ENCODE measurements around the gene PSMB2. TPM values are rescaled to one million over a fixed set of nuclear protein-coding genes. Genes with fewer than 3 reads are reported as not detected.

Gene PSMB2
- total RNA-seq, 2 donors from 2014 or later = 53.7 to 61.4 TPM

GRCh38 chr1:35660581-35661473, 19.5 kb upstream of the PSMB2 start:
- ATAC-seq (replicated peaks in 1 of 2) (no peak), DNase-seq (no peak)
- no peak overlapping the region for H3K4me3 Mint-ChIP-seq
- H3K36me3 Mint-ChIP-seq (ENCODE audit: insufficient read depth in 2 of 2) = no peaks in the 10 kb centered on the region
- H3K9me3 Mint-ChIP-seq = peaks cover 0 to 3% of the 10 kb centered on the region in 2 donors
- H3K4me1 Mint-ChIP-seq (ENCODE audit: low read depth) = no peaks in the 10 kb centered on the region
- H3K27ac Mint-ChIP-seq = no peak overlapping the region
- H3K27me3 Mint-ChIP-seq (ENCODE audit: low read depth) = peaks cover 23% of the 10 kb centered on the region

GRCh38 chr1:35659589-35659988, 18.3 kb upstream of the PSMB2 start:
- Mint-ChIP-seq H3K4me1 (ENCODE audit: low read depth) (no peaks in the 10 kb centered on the region), H3K27me3 (ENCODE audit: low read depth) (peaks cover 23% of the 10 kb centered on the region), H3K36me3 (ENCODE audit: insufficient read depth in 2 of 2) (no peaks in the 10 kb centered on the region), H3K27ac (no peak overlapping the region), H3K4me3 (no peak overlapping the region), H3K9me3 (peaks cover 0 to 3% of the 10 kb centered on the region in 2 donors)
- DNase-seq (no peak), ATAC-seq (replicated peaks in 1 of 2) (no peak)

- Mint-ChIP-seq H3K27me3 (ENCODE audit: low read depth) (peaks cover 17% of the 10 kb centered on the region), H3K4me1 (ENCODE audit: low read depth) (no peaks in the 10 kb centered on the region), H3K27ac (no peak overlapping the region), H3K36me3 (ENCODE audit: insufficient read depth in 2 of 2) (no peaks in the 10 kb centered on the region), H3K4me3 (no peak overlapping the region), H3K9me3 (peaks cover 0 to 3% of the 10 kb centered on the region in 2 donors)
- ATAC-seq (replicated peaks in 1 of 2) = no peak
- no peak for DNase-seq
Observed at GRCh38 chr1:35657851-35658250, 16.5 kb upstream of the PSMB2 start.

GRCh38 chr1:35656863-35657232, 15.5 kb upstream of the PSMB2 start:
- H3K4me1 Mint-ChIP-seq (ENCODE audit: low read depth) = no peaks in the 10 kb centered on the region

GRCh38 chr1:35656148-35656862, 15.0 kb upstream of the PSMB2 start:
- DNase-seq (no peak), ATAC-seq (replicated peaks in 1 of 2) (no peak)
- Mint-ChIP-seq H3K27me3 (ENCODE audit: low read depth) (peaks cover 13% of the 10 kb centered on the region), H3K36me3 (ENCODE audit: insufficient read depth in 2 of 2) (no peaks in the 10 kb centered on the region), H3K4me3 (no peak overlapping the region), H3K4me1 (ENCODE audit: low read depth) (no peaks in the 10 kb centered on the region), H3K27ac (no peak overlapping the region), H3K9me3 (peaks cover 0 to 3% of the 10 kb centered on the region in 2 donors)

More at GRCh38 chr1:35656863-35657232, 15.5 kb upstream of the PSMB2 start:
- H3K9me3 Mint-ChIP-seq = peaks cover 0 to 3% of the 10 kb centered on the region in 2 donors
- DNase-seq (no peak), ATAC-seq (replicated peaks in 1 of 2) (no peak)
- no peak overlapping the region for H3K27ac Mint-ChIP-seq
- no peaks in the 10 kb centered on the region for H3K36me3 Mint-ChIP-seq (ENCODE audit: insufficient read depth in 2 of 2)
- H3K27me3 Mint-ChIP-seq (ENCODE audit: low read depth) = peaks cover 17% of the 10 kb centered on the region
- H3K4me3 Mint-ChIP-seq = no peak overlapping the region

GRCh38 chr1:35655196-35655595, 13.9 kb upstream of the PSMB2 start:
- no peaks in the 10 kb centered on the region for H3K36me3 Mint-ChIP-seq (ENCODE audit: insufficient read depth in 2 of 2)
- peaks cover 12% of the 10 kb centered on the region for H3K27me3 Mint-ChIP-seq (ENCODE audit: low read depth)
- no peak overlapping the region for H3K27ac Mint-ChIP-seq
- no peak for ATAC-seq (replicated peaks in 1 of 2)
- no peak for DNase-seq
- H3K9me3 Mint-ChIP-seq = no peaks in the 10 kb centered on the region
- H3K4me1 Mint-ChIP-seq (ENCODE audit: low read depth) = no peaks in the 10 kb centered on the region
- no peak overlapping the region for H3K4me3 Mint-ChIP-seq

- no peak overlapping the region for H3K4me3 Mint-ChIP-seq
- ATAC-seq (replicated peaks in 1 of 2) (no peak), DNase-seq (no peak)
- H3K27me3 Mint-ChIP-seq (ENCODE audit: low read depth) = peaks cover 29% of the 10 kb centered on the region
- H3K4me1 Mint-ChIP-seq (ENCODE audit: low read depth) = no peaks in the 10 kb centered on the region
- H3K36me3 Mint-ChIP-seq (ENCODE audit: insufficient read depth in 2 of 2) = no peaks in the 10 kb centered on the region
- H3K27ac Mint-ChIP-seq = no peak overlapping the region
- no peaks in the 10 kb centered on the region for H3K9me3 Mint-ChIP-seq
Observed at GRCh38 chr1:35650416-35650815, 9.1 kb upstream of the PSMB2 start.

- Mint-ChIP-seq H3K27ac (no peak overlapping the region), H3K27me3 (ENCODE audit: low read depth) (peaks cover 46% of the 10 kb centered on the region), H3K4me1 (ENCODE audit: low read depth) (peaks cover 19% of the 10 kb centered on the region), H3K4me3 (no peak overlapping the region), H3K9me3 (no peaks in the 10 kb centered on the region), H3K36me3 (ENCODE audit: insufficient read depth in 2 of 2) (peaks cover 5 to 6% of the 10 kb centered on the region in 2 donors)
- ATAC-seq (replicated peaks in 1 of 2) = no peak
- DNase-seq = no peak
Observed at GRCh38 chr1:35646043-35646442, 4.7 kb upstream of the PSMB2 start.

GRCh38 chr1:35644204-35644603, 2.9 kb upstream of the PSMB2 start:
- Mint-ChIP-seq H3K27ac (no peak overlapping the region), H3K4me3 (no peak overlapping the region), H3K4me1 (ENCODE audit: low read depth) (peaks cover 32% of the 10 kb centered on the region), H3K9me3 (no peaks in the 10 kb centered on the region), H3K36me3 (ENCODE audit: insufficient read depth in 2 of 2) (peaks cover 6 to 9% of the 10 kb centered on the region in 2 donors), H3K27me3 (ENCODE audit: low read depth) (peaks cover 33% of the 10 kb centered on the region)
- DNase-seq (no peak), ATAC-seq (replicated peaks in 1 of 2) (no peak)

- Mint-ChIP-seq H3K27me3 (ENCODE audit: low read depth) (peaks cover 33% of the 10 kb centered on the region), H3K27ac (peak overlapping the region; percentile 99), H3K4me3 (peak overlapping the region; percentile 99 to 100), H3K36me3 (ENCODE audit: insufficient read depth in 2 of 2) (peaks cover 6 to 9% of the 10 kb centered on the region in 2 donors), H3K9me3 (no peaks in the 10 kb centered on the region), H3K4me1 (ENCODE audit: low read depth) (peaks cover 47% of the 10 kb centered on the region)
- DNase-seq (peak; percentile 2 to 3), ATAC-seq (replicated peaks in 1 of 2) (no peak)
Observed at GRCh38 chr1:35642471-35642955, 1.2 kb upstream of the PSMB2 start.

- ATAC-seq (replicated peaks in 1 of 2) = no peak
- Mint-ChIP-seq H3K27me3 (ENCODE audit: low read depth) (peaks cover 17% of the 10 kb centered on the region), H3K9me3 (no peaks in the 10 kb centered on the region), H3K4me3 (peak overlapping the region; percentile 99 to 100), H3K27ac (peak overlapping the region; percentile 99), H3K36me3 (ENCODE audit: insufficient read depth in 2 of 2) (peaks cover 6 to 11% of the 10 kb centered on the region in 2 donors), H3K4me1 (ENCODE audit: low read depth) (peaks cover 52% of the 10 kb centered on the region)
- DNase-seq = no peak
Observed at GRCh38 chr1:35640380-35641232, 720 bp downstream of the PSMB2 start.

- Mint-ChIP-seq H3K36me3 (ENCODE audit: insufficient read depth in 2 of 2) (peaks cover 6 to 13% of the 10 kb centered on the region in 2 donors), H3K27me3 (ENCODE audit: low read depth) (peaks cover under 1% of the 10 kb centered on the region), H3K4me1 (ENCODE audit: low read depth) (peaks cover 47% of the 10 kb centered on the region), H3K4me3 (peak overlapping the region; percentile 85 to 99), H3K9me3 (no peaks in the 10 kb centered on the region), H3K27ac (peak overlapping the region; percentile 100)
- DNase-seq = no peak
- no peak for ATAC-seq (replicated peaks in 1 of 2)
Observed at GRCh38 chr1:35637401-35637809, 3.9 kb downstream of the PSMB2 start.
